SH-SY5Y (cell line): ENCODE data around the gene ZDHHC13.

Source experiments
- GATA2 ChIP-seq: IDR thresholded peaks from 2 replicates; pipeline ENCODE4 v1.6.1; 2011; ENCODE audit warnings: mild to moderate bottlenecking, low read depth, low read length
- GATA3 ChIP-seq: IDR thresholded peaks from 2 replicates; pipeline ENCODE4 v1.6.1; 2011; ENCODE audit warnings: low read depth, mild to moderate bottlenecking, low read length, moderate library complexity

GRCh38 chr11:19225581-19225980 lies 108.6 kb downstream of the ZDHHC13 start:
- TF ChIP-seq GATA2: no peak
- TF ChIP-seq GATA3: no peak
